ENCODE data around the gene RNF225.

The RNF225 gene

DNA sequence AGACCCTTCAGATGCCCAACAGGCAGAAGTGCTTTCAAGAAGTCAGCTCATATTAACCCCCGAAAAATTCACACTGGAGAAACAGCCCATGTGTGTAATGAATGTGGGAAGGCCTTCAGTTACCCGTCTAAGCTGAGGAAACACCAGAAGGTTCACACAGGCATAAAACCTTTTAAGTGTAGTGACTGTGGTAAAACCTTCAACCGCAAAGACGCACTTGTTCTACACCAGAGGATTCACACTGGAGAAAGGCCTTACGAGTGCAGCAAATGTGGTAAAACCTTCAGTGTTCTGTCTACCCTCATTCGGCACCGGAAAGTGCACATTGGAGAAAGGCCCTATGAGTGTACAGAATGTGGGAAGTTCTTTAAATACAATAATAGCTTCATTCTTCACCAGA lies 21.6 kb downstream of the RNF225 start:
- DNase-seq: no peak
- H3K9me3 Mint-ChIP-seq: peaks cover 67% of the 10 kb centered on the region
- no peaks in the 10 kb centered on the region for H3K27me3 Mint-ChIP-seq (ENCODE audit: low read depth, poor library complexity)
- H3K4me1 Mint-ChIP-seq: no peaks in the 10 kb centered on the region
- TF ChIP-seq, protein P1, sequence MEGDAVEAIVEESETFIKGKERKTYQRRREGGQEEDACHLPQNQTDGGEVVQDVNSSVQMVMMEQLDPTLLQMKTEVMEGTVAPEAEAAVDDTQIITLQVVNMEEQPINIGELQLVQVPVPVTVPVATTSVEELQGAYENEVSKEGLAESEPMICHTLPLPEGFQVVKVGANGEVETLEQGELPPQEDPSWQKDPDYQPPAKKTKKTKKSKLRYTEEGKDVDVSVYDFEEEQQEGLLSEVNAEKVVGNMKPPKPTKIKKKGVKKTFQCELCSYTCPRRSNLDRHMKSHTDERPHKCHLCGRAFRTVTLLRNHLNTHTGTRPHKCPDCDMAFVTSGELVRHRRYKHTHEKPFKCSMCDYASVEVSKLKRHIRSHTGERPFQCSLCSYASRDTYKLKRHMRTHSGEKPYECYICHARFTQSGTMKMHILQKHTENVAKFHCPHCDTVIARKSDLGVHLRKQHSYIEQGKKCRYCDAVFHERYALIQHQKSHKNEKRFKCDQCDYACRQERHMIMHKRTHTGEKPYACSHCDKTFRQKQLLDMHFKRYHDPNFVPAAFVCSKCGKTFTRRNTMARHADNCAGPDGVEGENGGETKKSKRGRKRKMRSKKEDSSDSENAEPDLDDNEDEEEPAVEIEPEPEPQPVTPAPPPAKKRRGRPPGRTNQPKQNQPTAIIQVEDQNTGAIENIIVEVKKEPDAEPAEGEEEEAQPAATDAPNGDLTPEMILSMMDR (IDR thresholded peaks at IDR 0.05): no peak
- no peak overlapping the region for H3K27ac Mint-ChIP-seq
- H3K4me3 Mint-ChIP-seq: no peak overlapping the region
- H3K36me3 Mint-ChIP-seq (ENCODE audit: low read depth): peaks cover 83% of the 10 kb centered on the region

DNA sequence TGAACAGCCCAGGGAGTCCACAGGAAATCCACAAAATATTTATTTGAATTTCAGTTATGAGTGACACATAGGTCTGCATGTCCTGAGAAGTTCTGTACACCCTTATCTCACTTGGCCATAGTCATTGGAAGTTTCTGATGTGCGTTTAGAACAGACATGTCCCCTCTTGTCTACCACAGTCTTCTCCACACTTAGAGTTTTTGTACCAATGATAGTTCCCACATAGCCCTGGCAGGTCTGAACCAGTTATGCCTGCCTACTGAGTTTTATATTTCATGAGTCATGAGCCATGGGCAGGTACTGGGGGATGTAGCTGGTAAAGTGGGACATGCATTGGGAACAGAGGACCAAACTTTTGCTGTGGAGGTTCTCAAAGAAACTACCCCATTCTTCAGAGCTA lies 33.2 kb downstream of the RNF225 start:
- H3K4me3 Mint-ChIP-seq: no peak overlapping the region
- DNase-seq: no peak
- no peaks in the 10 kb centered on the region for H3K4me1 Mint-ChIP-seq
- H3K9me3 Mint-ChIP-seq: peaks cover 95% of the 10 kb centered on the region
- TF ChIP-seq, protein P1 (IDR thresholded peaks at IDR 0.05): no peak
- H3K27ac Mint-ChIP-seq: no peak overlapping the region
- peaks cover 86% of the 10 kb centered on the region for H3K36me3 Mint-ChIP-seq (ENCODE audit: low read depth)
- peaks cover 13% of the 10 kb centered on the region for H3K27me3 Mint-ChIP-seq (ENCODE audit: low read depth, poor library complexity)

DNA sequence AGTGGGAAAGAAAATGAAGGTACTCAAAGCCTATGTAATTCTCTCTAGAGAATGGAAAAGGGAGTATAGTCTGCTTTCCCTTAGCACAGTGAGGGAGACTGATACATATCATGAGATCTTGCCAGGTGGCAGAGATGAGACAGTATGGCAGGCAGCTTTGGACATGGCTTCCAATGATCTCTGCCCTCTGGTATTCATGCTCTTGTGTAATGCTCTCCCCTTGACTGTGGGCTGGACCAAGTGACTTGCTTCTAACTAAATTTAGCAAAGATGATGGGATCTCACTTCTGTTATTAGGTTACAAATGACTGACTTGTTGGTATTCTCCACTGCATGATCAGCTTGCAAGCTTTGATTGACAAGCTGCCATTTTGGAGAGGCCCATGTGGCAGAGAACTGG lies 34.3 kb downstream of the RNF225 start:
- peaks cover 88% of the 10 kb centered on the region for H3K36me3 Mint-ChIP-seq (ENCODE audit: low read depth)
- DNase-seq: no peak
- H3K27ac Mint-ChIP-seq: no peak overlapping the region
- peaks cover 95% of the 10 kb centered on the region for H3K9me3 Mint-ChIP-seq
- no peaks in the 10 kb centered on the region for H3K4me1 Mint-ChIP-seq
- no peak overlapping the region for H3K4me3 Mint-ChIP-seq
- TF ChIP-seq, protein P1 (IDR thresholded peaks at IDR 0.05): no peak
- peaks cover 13% of the 10 kb centered on the region for H3K27me3 Mint-ChIP-seq (ENCODE audit: low read depth, poor library complexity)

DNA sequence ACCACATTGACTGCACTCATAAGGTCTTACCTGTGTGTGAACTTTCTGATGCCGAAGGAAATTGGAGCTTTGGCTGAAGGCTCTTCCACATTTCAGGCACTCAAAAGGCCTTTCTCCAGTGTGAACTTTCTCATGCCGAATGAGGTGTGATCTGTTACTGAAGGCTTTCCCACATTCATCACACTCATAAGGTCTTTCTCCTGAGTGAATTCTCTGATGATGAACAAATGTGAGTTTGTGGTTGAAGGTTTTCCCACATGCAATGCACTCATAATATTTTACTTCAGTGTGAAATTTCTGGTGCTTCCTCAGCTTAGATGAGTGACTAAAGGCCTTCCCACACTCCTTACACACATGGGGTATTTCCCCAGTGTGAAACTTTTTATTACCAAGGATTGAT lies 38.8 kb downstream of the RNF225 start:
- Mint-ChIP-seq H3K36me3 (ENCODE audit: low read depth) (peaks cover 97% of the 10 kb centered on the region), H3K27me3 (ENCODE audit: low read depth, poor library complexity) (peaks cover 8% of the 10 kb centered on the region), H3K9me3 (peaks cover 100% of the 10 kb centered on the region), H3K27ac (no peak overlapping the region), H3K4me3 (no peak overlapping the region), H3K4me1 (peaks cover 2% of the 10 kb centered on the region)
- TF ChIP-seq, protein P1 (IDR thresholded peaks at IDR 0.05): no peak
- no peak for DNase-seq

DNA sequence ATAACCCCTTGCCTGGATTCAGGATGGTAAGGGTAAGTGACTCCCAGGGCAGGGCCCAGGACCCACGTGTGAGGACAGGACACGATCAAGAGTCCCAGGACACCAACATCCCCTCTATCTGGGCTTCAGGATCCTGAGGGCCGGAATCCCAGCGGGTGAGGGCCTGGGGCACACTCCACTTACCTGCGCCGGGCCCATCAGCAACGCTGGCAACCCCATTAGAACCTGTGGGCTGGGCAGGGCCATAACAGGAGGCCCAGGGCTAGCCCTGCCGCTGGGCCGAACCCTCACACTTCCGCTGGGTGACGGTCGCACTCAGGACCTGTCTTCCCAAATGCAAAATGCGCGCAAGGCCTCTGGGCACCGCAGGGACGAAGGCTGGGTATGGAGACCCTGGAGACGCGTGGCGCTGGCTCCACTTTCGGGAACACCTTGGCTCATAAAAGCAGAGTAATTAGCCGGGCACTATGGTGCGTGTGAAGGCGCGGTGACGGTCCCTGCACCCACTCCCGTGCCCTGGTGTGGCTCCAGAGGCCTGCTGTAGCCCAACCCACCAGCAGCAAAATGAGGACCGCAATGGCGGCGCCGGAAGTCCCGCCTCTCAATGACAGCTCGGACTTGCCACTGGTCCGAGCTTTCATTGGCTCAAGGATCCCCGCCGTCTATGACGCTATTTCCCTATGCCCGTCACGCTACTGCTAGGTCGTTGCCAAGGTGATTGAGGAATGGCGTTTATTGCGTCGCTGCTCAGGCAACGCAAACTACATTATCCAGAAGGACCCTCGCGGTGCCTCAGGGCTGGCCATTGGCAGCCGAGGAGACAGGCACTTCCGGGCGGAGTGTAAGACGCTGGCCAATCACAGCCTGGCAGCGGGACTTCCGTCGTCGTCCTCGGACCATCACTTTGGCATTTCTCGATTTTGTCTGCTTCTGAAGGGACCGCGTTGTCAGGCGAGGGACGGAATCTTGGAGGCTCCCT lies 44.4 kb downstream of the RNF225 start, which contains the start of gene ZNF132:
Gene ZNF132, minus strand, starts transcription at position 578 of the 979 bp plus-strand sequence. Its CDS starts 332 bp downstream, at position 246.
- peak; percentile 86 for DNase-seq
- Mint-ChIP-seq H3K4me1 (peaks cover 13% of the 10 kb centered on the region), H3K27ac (peak within 1 kb of the TSS; percentile 64), H3K9me3 (peaks cover 90% of the 10 kb centered on the region), H3K4me3 (peak within 1 kb of the TSS; percentile 90), H3K36me3 (ENCODE audit: low read depth) (peaks cover 64% of the 10 kb centered on the region), H3K27me3 (ENCODE audit: low read depth, poor library complexity) (peaks cover 45% of the 10 kb centered on the region)
- TF ChIP-seq, protein P1 (IDR thresholded peaks at IDR 0.05): no peak

Data from nephron progenitor cell (in vitro differentiated cells).